ENCODE data around the gene REXO1.

- TF ChIP-seq CTCF (IDR thresholded peaks at IDR 0.05) = no peak
- TF ChIP-seq POLR2AphosphoS5 (IDR thresholded peaks at IDR 0.05) = peak; percentile 18
- TF ChIP-seq POLR2A (IDR thresholded peaks at IDR 0.05) = no peak
These were observed 75.1 kb downstream of the REXO1 start for GRCh38 chr19:1773184-1773583.
